ENCODE measurements around the gene TRPM8.
A peak's percentile ranks its signal among the peaks of the same experiment; 100 is the strongest.
"Not testable (repeated sequence)": the region's sequence is repeated elsewhere in the genome, so short reads cannot be mapped to it uniquely, and the experiment has no call there.

Gene TRPM8

GRCh38 chr2:233917116-233917515 lies at the start of gene TRPM8:
Gene TRPM8, plus strand, starts transcription at chr2:233917373. Its CDS starts 9,165 bp downstream, at chr2:233926538.
- no peak for DNase-seq

- DNase-seq: peak; percentile 70
These were observed 49.1 kb upstream of the TRPM8 start, which contains the start of gene MSL3B for GRCh38 chr2:233867993-233868532. Gene MSL3B, minus strand, starts transcription at chr2:233868386.

GRCh38 chr2:233871432-233871831 lies 45.7 kb upstream of the TRPM8 start:
- DNase-seq: no peak

- not testable (repeated sequence) for DNase-seq
These were observed 45.0 kb upstream of the TRPM8 start for GRCh38 chr2:233872125-233872524.

GRCh38 chr2:233882353-233882752 lies 34.8 kb upstream of the TRPM8 start:
- no peak for DNase-seq

- no peak for DNase-seq
These were observed 24.4 kb upstream of the TRPM8 start for GRCh38 chr2:233892793-233893192.

GRCh38 chr2:233896253-233896652 lies 20.9 kb upstream of the TRPM8 start:
- DNase-seq: not testable (repeated sequence)

- no peak for DNase-seq
These were observed 15.8 kb upstream of the TRPM8 start for GRCh38 chr2:233901367-233901766.

- DNase-seq: no peak
These were observed 15.3 kb upstream of the TRPM8 start for GRCh38 chr2:233901884-233902283.

- DNase-seq: no peak
These were observed 11.2 kb upstream of the TRPM8 start for GRCh38 chr2:233905945-233906344.

- no peak for DNase-seq
These were observed 9.5 kb upstream of the TRPM8 start for GRCh38 chr2:233907627-233908026.

- DNase-seq: peak; percentile 6
These were observed 4.3 kb upstream of the TRPM8 start for GRCh38 chr2:233912691-233913423.

- DNase-seq: no peak
These were observed 2.0 kb upstream of the TRPM8 start for GRCh38 chr2:233915128-233915527.

- DNase-seq: no peak
These were observed 2.1 kb downstream of the TRPM8 start for GRCh38 chr2:233919319-233919718.

GRCh38 chr2:233919938-233920337 lies 2.8 kb downstream of the TRPM8 start:
- DNase-seq: no peak

GRCh38 chr2:233922471-233922870 lies 5.3 kb downstream of the TRPM8 start:
- DNase-seq: no peak

GRCh38 chr2:233925402-233925801 lies 8.2 kb downstream of the TRPM8 start:
- no peak for DNase-seq

- DNase-seq: no peak
These were observed 9.6 kb downstream of the TRPM8 start for GRCh38 chr2:233926806-233927205.

- peak; percentile 26 for DNase-seq
These were observed 11.6 kb downstream of the TRPM8 start for GRCh38 chr2:233928594-233929351.

- DNase-seq: no peak
These were observed 12.3 kb downstream of the TRPM8 start for GRCh38 chr2:233929352-233930022.

- no peak for DNase-seq
These were observed 17.4 kb downstream of the TRPM8 start for GRCh38 chr2:233934524-233934923.

- DNase-seq: no peak
These were observed 18.3 kb downstream of the TRPM8 start for GRCh38 chr2:233935426-233935825.

GRCh38 chr2:233936089-233936488 lies 18.9 kb downstream of the TRPM8 start:
- no peak for DNase-seq
